ENCODE results near the gene TRAF2. TPM values are rescaled to one million over a fixed set of nuclear protein-coding genes. Genes with fewer than 3 reads are reported as not detected.

The TRAF2 gene
- total and polyA plus RNA-seq, 8 donors: 5.5 to 248 (median 11.7) TPM

DNA sequence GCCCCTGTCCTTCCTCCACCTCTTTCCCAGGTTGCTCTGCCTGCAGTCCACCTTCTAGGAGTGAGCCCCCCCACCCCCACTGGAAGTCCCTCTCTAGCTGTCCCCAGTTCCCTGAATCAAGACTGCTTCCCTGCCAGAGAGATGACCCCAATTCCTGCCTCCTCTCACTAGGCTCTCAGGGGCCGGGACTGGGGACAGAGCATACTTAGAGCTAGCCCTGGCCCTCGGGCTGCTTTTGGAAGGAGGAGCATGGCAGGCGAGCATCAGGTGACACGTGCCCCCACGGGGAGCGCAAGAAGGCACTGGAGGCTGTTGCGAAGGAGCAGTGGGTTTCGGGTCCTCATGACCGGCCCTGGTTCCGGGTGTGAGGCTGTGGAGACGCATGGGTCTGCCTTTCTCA, 9.7 kb downstream of the TRAF2 start:
- intact Hi-C loops (cut with DNase I; ENCODE audit: low total_unique reads): no loop called here
- Histone ChIP-seq H3K27ac (no peak overlapping the region), H3K36me3 (peaks cover 3 to 68% (median 50%) of the 10 kb centered on the region in 4 donors), H3K27me3 (no peaks in the 10 kb centered on the region), H3K4me1 (peaks cover 4 to 26% (median 14%) of the 10 kb centered on the region in 4 donors), H3K4me3 (no peak overlapping the region), H3K9me3 (no peaks in the 10 kb centered on the region)
- WGBS, 5 donors: 81 to 91% (median 86%) methylated on average over 10 to 11 of the region's 11 CpGs
- TF ChIP-seq POLR2AphosphoS5 (IDR thresholded peaks at IDR 0.05) (no peak), EP300 (IDR thresholded peaks at IDR 0.05) (no peak), POLR2A (IDR thresholded peaks at IDR 0.05) (no peak)
- TF ChIP-seq, protein P1, sequence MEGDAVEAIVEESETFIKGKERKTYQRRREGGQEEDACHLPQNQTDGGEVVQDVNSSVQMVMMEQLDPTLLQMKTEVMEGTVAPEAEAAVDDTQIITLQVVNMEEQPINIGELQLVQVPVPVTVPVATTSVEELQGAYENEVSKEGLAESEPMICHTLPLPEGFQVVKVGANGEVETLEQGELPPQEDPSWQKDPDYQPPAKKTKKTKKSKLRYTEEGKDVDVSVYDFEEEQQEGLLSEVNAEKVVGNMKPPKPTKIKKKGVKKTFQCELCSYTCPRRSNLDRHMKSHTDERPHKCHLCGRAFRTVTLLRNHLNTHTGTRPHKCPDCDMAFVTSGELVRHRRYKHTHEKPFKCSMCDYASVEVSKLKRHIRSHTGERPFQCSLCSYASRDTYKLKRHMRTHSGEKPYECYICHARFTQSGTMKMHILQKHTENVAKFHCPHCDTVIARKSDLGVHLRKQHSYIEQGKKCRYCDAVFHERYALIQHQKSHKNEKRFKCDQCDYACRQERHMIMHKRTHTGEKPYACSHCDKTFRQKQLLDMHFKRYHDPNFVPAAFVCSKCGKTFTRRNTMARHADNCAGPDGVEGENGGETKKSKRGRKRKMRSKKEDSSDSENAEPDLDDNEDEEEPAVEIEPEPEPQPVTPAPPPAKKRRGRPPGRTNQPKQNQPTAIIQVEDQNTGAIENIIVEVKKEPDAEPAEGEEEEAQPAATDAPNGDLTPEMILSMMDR (IDR thresholded peaks at IDR 0.05): no peak
- DNase-seq: no peak

GRCh38 chr9:136898483-136899100, 12.3 kb downstream of the TRAF2 start:
- no peak for TF ChIP-seq EP300 (IDR thresholded peaks at IDR 0.05)
- no peak for TF ChIP-seq POLR2A (IDR thresholded peaks at IDR 0.05)
- TF ChIP-seq, protein P1 (IDR thresholded peaks at IDR 0.05): no peak
- no peak for TF ChIP-seq POLR2AphosphoS5 (IDR thresholded peaks at IDR 0.05)
- no peak for DNase-seq
- 93 to 95% (median 95%) methylated on average over 14 to 21 of the region's 21 CpGs for WGBS, 5 donors
- Histone ChIP-seq H3K27me3 (no peaks in the 10 kb centered on the region), H3K4me1 (peaks cover 30 to 51% (median 38%) of the 10 kb centered on the region in 4 donors), H3K9me3 (no peaks in the 10 kb centered on the region), H3K4me3 (no peak overlapping the region), H3K27ac (peak overlapping the region in 2 of 5 donors; percentile 29 to 89), H3K36me3 (peaks cover 3 to 53% (median 37%) of the 10 kb centered on the region in 4 donors)
- intact Hi-C loops (cut with DNase I; ENCODE audit: low total_unique reads): no loop called here

- WGBS, 5 donors: 33 to 60% (median 52%) methylated on average over 9 of the region's 9 CpGs
- TF ChIP-seq POLR2A (IDR thresholded peaks at IDR 0.05): no peak
- TF ChIP-seq POLR2AphosphoS5 (IDR thresholded peaks at IDR 0.05): peak in 1 of 3 donors; percentile 10
- TF ChIP-seq, protein P1 (IDR thresholded peaks at IDR 0.05): no peak
- TF ChIP-seq EP300 (IDR thresholded peaks at IDR 0.05): no peak
- Histone ChIP-seq H3K9me3 (no peaks in the 10 kb centered on the region), H3K4me3 (no peak overlapping the region), H3K27ac (peak overlapping the region in 2 of 5 donors; percentile 11 to 89), H3K4me1 (peaks cover 34 to 57% (median 40%) of the 10 kb centered on the region in 4 donors), H3K27me3 (no peaks in the 10 kb centered on the region), H3K36me3 (peaks cover 3 to 52% (median 36%) of the 10 kb centered on the region in 4 donors)
- peak; percentile 36 to 45 for DNase-seq
- intact Hi-C loops (cut with DNase I; ENCODE audit: low total_unique reads): no loop called here
These were observed 12.9 kb downstream of the TRAF2 start for GRCh38 chr9:136899196-136899595.

GRCh38 chr9:136900556-136900955, 14.2 kb downstream of the TRAF2 start:
- TF ChIP-seq, protein P1 (IDR thresholded peaks at IDR 0.05): no peak
- TF ChIP-seq POLR2AphosphoS5 (IDR thresholded peaks at IDR 0.05): no peak
- no peak for TF ChIP-seq POLR2A (IDR thresholded peaks at IDR 0.05)
- TF ChIP-seq EP300 (IDR thresholded peaks at IDR 0.05): no peak
- H3K4me1 ChIP-seq: peaks cover 34 to 61% (median 38%) of the 10 kb centered on the region in 4 donors
- H3K27me3 ChIP-seq: no peaks in the 10 kb centered on the region
- no peak for DNase-seq
- peak overlapping the region; percentile 25 to 92 (median 84) for H3K27ac ChIP-seq
- H3K36me3 ChIP-seq: peaks cover 3 to 44% (median 29%) of the 10 kb centered on the region in 4 donors
- 86 to 92% (median 87%) methylated on average over 8 to 10 of the region's 10 CpGs for WGBS, 5 donors
- intact Hi-C loops (cut with DNase I; ENCODE audit: low total_unique reads): no loop called here
- no peak overlapping the region for H3K4me3 ChIP-seq
- H3K9me3 ChIP-seq: no peaks in the 10 kb centered on the region

Measured in stomach (tissue), 9 donors.